HG02798 (cell line): ENCODE results near the gene FANCD2OS.
"Not testable (repeated sequence)": the region's sequence is repeated elsewhere in the genome, so short reads cannot be mapped to it uniquely, and the experiment has no call there.

Experiments
- ATAC-seq: cut with Tn5 transposase; IDR thresholded peaks from one replicate; pipeline ENCODE4 v1.9.1; 2021; ENCODE audit warnings: mild to moderate bottlenecking; ENCODE audit not compliant: unreplicated experiment, poor library complexity

FANCD2OS gene

GRCh38 chr3:10099041-10099440 is 9.0 kb downstream of the FANCD2OS start:
- no peak for ATAC-seq

GRCh38 chr3:10093678-10094077 is 14.4 kb downstream of the FANCD2OS start:
- no peak for ATAC-seq

- ATAC-seq: not testable (repeated sequence)
These were observed 16.7 kb downstream of the FANCD2OS start for GRCh38 chr3:10091387-10091786.

- not testable (repeated sequence) for ATAC-seq
These were observed 17.3 kb downstream of the FANCD2OS start for GRCh38 chr3:10090774-10091173.

GRCh38 chr3:10090179-10090578 is 17.9 kb downstream of the FANCD2OS start:
- ATAC-seq: no peak

- no peak for ATAC-seq
These were observed 19.8 kb downstream of the FANCD2OS start for GRCh38 chr3:10088256-10088655.

- ATAC-seq: no peak
These were observed 22.3 kb downstream of the FANCD2OS start for GRCh38 chr3:10085738-10086137.

GRCh38 chr3:10081871-10082270 is 26.2 kb downstream of the FANCD2OS start:
- no peak for ATAC-seq

GRCh38 chr3:10074666-10075065 is 33.4 kb downstream of the FANCD2OS start:
- ATAC-seq: no peak

- ATAC-seq: not testable (repeated sequence)
These were observed 38.0 kb downstream of the FANCD2OS start for GRCh38 chr3:10070077-10070476.

GRCh38 chr3:10055097-10055496 is 53.0 kb downstream of the FANCD2OS start:
- ATAC-seq: no peak
